Measurements from ENCODE around the gene DOCK8. TPM values are rescaled to one million over a fixed set of nuclear protein-coding genes. Genes with fewer than 3 reads are reported as not detected.

DOCK8 gene
- total RNA-seq, 4 donors from 2014 or later, result 9.0 to 17.9 (median 13.6) TPM

- H3K4me1 ChIP-seq, result no peaks in the 10 kb centered on the region
- no peaks in the 10 kb centered on the region for H3K36me3 ChIP-seq
- no peak overlapping the region for H3K27ac ChIP-seq
- WGBS, 2 donors, result 76 to 81% methylated on average over 6 of the region's 6 CpGs
- H3K27me3 ChIP-seq, result no peaks in the 10 kb centered on the region
- TF ChIP-seq POLR2A (IDR thresholded peaks at IDR 0.05), result no peak
- no peak for TF ChIP-seq EP300 (IDR thresholded peaks at IDR 0.05)
- TF ChIP-seq CTCF (IDR thresholded peaks at IDR 0.05), result no peak
- H3K4me3 ChIP-seq, result no peak overlapping the region
- H3K9me3 ChIP-seq, result no peaks in the 10 kb centered on the region
- DNase-seq (ENCODE audit: low spot score in 2 of 2), result no peak
These were observed 54.5 kb downstream of the DOCK8 start for GRCh38 chr9:269081-269711.

DNA sequence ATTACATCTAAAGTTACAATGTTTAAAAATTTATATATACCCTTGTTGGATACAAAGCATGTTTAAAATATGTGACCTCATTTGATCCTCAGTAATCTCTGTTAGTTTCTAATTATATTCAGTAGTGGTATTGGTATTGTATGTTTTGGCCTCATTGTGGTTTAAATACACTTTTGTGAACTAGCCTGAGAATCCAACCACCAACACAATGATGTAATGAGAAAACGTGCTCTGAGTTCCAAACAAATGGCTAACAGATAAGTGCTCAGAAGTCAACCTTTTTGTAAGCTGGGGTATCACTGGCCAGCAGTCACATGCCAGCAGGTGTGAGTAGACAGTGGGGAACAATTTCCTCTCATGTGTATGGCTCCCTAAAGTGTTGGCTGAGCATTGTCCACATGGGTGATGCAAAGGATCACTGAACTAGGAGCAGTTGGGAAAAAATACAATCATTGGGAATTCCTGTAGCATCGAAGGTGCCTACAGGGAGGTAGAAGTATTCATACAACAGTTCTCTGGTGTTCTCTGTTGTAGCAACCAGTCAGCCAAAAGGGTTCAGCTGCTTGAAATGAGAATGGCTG, 56.1 kb downstream of the DOCK8 start:
- H3K9me3 ChIP-seq, result no peaks in the 10 kb centered on the region
- 50 to 59% methylated on average over 2 of the region's 2 CpGs for WGBS, 2 donors
- TF ChIP-seq EP300 (IDR thresholded peaks at IDR 0.05) (no peak), CTCF (IDR thresholded peaks at IDR 0.05) (no peak), POLR2A (IDR thresholded peaks at IDR 0.05) (no peak)
- no peak overlapping the region for H3K27ac ChIP-seq
- no peak overlapping the region for H3K4me3 ChIP-seq
- H3K27me3 ChIP-seq, result no peaks in the 10 kb centered on the region
- H3K4me1 ChIP-seq, result no peaks in the 10 kb centered on the region
- no peak for DNase-seq (ENCODE audit: low spot score in 2 of 2)
- H3K36me3 ChIP-seq, result no peaks in the 10 kb centered on the region

GRCh38 chr9:272251-273213, 57.9 kb downstream of the DOCK8 start:
- H3K4me3 ChIP-seq, result peak overlapping the region in 2 of 4 donors; percentile 6 to 27
- no peaks in the 10 kb centered on the region for H3K9me3 ChIP-seq
- no peaks in the 10 kb centered on the region for H3K27me3 ChIP-seq
- peak in 1 of 2 donors; percentile 35 for DNase-seq (ENCODE audit: low spot score in 2 of 2)
- TF ChIP-seq CTCF (IDR thresholded peaks at IDR 0.05) (no peak), EP300 (IDR thresholded peaks at IDR 0.05) (peak in 1 of 2 donors; percentile 28)
- no peaks in the 10 kb centered on the region for H3K4me1 ChIP-seq
- H3K27ac ChIP-seq, result peak overlapping the region in 2 of 4 donors; percentile 54 to 72
- WGBS, 2 donors, result 80 to 82% methylated on average over 17 of the region's 17 CpGs
- H3K36me3 ChIP-seq, result no peaks in the 10 kb centered on the region

DNA sequence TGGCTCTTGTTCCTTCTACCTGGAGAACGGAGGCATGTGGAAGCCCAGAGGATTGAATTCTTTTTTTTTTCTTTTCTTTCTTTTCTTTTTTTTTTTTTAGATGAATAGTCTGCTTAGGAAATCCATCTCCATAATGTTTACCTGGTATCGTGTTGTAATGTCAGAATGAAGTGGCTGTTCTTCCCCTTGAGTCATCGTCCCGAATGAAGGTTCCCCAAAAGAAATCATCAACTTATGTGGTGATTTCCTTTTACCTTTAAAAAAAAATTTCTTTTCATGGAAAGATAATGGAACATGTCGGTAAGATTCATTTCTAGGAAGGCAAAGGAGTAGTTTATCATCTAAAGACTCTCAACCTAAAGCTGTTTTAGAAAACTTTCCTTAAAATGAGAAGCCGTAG, 59.7 kb downstream of the DOCK8 start:
- WGBS, 2 donors, result 88 to 89% methylated on average over 6 of the region's 6 CpGs
- Histone ChIP-seq H3K27ac (peak overlapping the region in 1 of 4 donors; percentile 28), H3K27me3 (no peaks in the 10 kb centered on the region), H3K4me3 (no peak overlapping the region), H3K4me1 (no peaks in the 10 kb centered on the region), H3K9me3 (no peaks in the 10 kb centered on the region), H3K36me3 (no peaks in the 10 kb centered on the region)
- no peak for DNase-seq (ENCODE audit: low spot score in 2 of 2)
- TF ChIP-seq POLR2A (IDR thresholded peaks at IDR 0.05) (no peak), CTCF (IDR thresholded peaks at IDR 0.05) (no peak), EP300 (IDR thresholded peaks at IDR 0.05) (no peak)
